ENCODE results near the gene GRIK5. TPM values are rescaled to one million over a fixed set of nuclear protein-coding genes. Genes with fewer than 3 reads are reported as not detected.

GRIK5 gene
- total and polyA plus RNA-seq, 7 experiments from 2014 or later, result 0.09 to 3.5 (median 0.74) TPM; not detected in 1

DNA sequence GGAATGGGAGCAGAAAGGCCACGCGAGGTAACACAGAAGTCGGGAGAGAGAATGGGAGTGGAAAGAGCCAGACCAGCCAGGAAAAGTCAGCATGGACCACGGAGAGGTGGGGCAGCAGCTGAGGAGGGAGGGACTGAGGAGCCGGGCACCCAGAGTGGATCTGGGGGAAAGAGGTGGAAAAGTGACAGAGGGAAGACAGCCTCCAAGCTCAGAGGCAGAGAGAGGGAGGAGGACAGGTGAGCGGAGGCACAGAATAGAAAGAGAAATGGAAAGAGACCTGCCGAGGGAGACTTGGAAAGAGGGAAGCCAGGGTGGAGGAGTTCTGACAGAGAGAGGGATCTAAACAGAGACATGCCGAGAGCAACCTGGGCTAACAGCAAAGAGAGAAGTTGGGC lies 1.6 kb downstream of the GRIK5 start:
- ATAC-seq, result no peak
- ChIA-PET POLR2A (no interaction called here), CTCF (no interaction called here)
- H3K4me1 ChIP-seq (ENCODE audit: control insufficient read depth in 2 of 2, insufficient read depth in 2 of 2, low read length in 2 of 2), result no peaks in the 10 kb centered on the region
- no peak overlapping the region for H3K27ac ChIP-seq (ENCODE audit: low read depth, low read length)
- H3K36me3 ChIP-seq (ENCODE audit: control insufficient read depth in 2 of 3, insufficient read depth in 3 of 3, low read length in 3 of 3), result no peaks in the 10 kb centered on the region
- H3K27me3 Mint-ChIP-seq, result peaks cover 0 to 20% (median 7%) of the 10 kb centered on the region in 5 donors
- H3K36me3 Mint-ChIP-seq, result no peaks in the 10 kb centered on the region
- no peak overlapping the region for H3K4me3 ChIP-seq (ENCODE audit: low read length)
- H3K27ac Mint-ChIP-seq, result no peak overlapping the region
- H3K27me3 ChIP-seq (ENCODE audit: control insufficient read depth in 2 of 2, insufficient read depth in 2 of 2, low read length in 2 of 2), result peaks cover 0 to 2% of the 10 kb centered on the region in 2 donors
- intact Hi-C loops (cut with micrococcal nuclease), result no loop called here
- no peak overlapping the region for H3K4me3 Mint-ChIP-seq
- DNase-seq, result no peak
- no peaks in the 10 kb centered on the region for H3K9me3 Mint-ChIP-seq
- H3K9me3 ChIP-seq (ENCODE audit: control insufficient read depth in 2 of 3, low read length in 3 of 3), result no peaks in the 10 kb centered on the region
- H3K4me1 Mint-ChIP-seq, result peaks cover 0 to 12% (median 6%) of the 10 kb centered on the region in 7 donors

DNA sequence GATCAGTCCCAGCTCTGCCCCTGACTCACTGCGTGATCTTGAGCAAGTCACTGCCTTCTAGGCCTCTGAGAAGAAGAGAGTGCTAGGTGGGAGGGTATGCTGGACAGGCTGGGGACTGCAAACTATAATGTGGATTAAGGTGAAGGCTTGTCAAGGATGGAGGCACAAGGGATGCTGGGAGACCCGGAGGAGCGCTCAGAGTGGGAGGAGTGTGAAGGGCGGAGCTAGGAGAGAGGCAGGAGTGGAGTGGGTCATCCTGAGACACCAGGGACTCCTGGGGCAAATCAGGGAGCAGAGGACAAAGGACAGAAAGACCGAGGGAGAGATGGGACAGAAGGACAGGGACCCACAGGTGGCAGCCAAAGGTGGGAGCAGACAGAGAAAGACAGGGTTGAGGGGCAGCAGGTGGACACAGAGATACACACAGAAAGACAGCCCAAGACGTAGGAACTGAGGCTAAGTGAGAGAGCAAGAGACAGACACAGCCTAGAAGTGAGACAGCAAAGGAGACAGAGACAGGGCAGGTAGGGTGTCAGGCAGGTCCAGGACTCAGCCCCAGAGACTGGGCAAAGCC lies 2.6 kb downstream of the GRIK5 start:
- DNase-seq, result no peak
- no peaks in the 10 kb centered on the region for H3K36me3 Mint-ChIP-seq
- Histone ChIP-seq H3K27me3 (ENCODE audit: control insufficient read depth in 2 of 2, insufficient read depth in 2 of 2, low read length in 2 of 2) (peaks cover 0 to 2% of the 10 kb centered on the region in 2 donors), H3K9me3 (ENCODE audit: control insufficient read depth in 2 of 3, low read length in 3 of 3) (no peaks in the 10 kb centered on the region), H3K36me3 (ENCODE audit: control insufficient read depth in 2 of 3, insufficient read depth in 3 of 3, low read length in 3 of 3) (no peaks in the 10 kb centered on the region), H3K4me3 (ENCODE audit: low read length) (no peak overlapping the region), H3K27ac (ENCODE audit: low read depth, low read length) (no peak overlapping the region), H3K4me1 (ENCODE audit: control insufficient read depth in 2 of 2, insufficient read depth in 2 of 2, low read length in 2 of 2) (no peaks in the 10 kb centered on the region)
- ChIA-PET POLR2A (no interaction called here), CTCF (interaction anchor here (0.5 kb wide), 1 partner anchor 62 kb away, joined by 3 read pairs; no protein-coding TSS in a partner anchor)
- H3K4me1 Mint-ChIP-seq, result peaks cover 0 to 7% (median 5%) of the 10 kb centered on the region in 7 donors
- no peaks in the 10 kb centered on the region for H3K9me3 Mint-ChIP-seq
- H3K27ac Mint-ChIP-seq, result no peak overlapping the region
- intact Hi-C loops (cut with micrococcal nuclease), result no loop called here
- H3K27me3 Mint-ChIP-seq, result peaks cover 0 to 20% (median 7%) of the 10 kb centered on the region in 5 donors
- H3K4me3 Mint-ChIP-seq, result no peak overlapping the region
- ATAC-seq, result no peak

DNA sequence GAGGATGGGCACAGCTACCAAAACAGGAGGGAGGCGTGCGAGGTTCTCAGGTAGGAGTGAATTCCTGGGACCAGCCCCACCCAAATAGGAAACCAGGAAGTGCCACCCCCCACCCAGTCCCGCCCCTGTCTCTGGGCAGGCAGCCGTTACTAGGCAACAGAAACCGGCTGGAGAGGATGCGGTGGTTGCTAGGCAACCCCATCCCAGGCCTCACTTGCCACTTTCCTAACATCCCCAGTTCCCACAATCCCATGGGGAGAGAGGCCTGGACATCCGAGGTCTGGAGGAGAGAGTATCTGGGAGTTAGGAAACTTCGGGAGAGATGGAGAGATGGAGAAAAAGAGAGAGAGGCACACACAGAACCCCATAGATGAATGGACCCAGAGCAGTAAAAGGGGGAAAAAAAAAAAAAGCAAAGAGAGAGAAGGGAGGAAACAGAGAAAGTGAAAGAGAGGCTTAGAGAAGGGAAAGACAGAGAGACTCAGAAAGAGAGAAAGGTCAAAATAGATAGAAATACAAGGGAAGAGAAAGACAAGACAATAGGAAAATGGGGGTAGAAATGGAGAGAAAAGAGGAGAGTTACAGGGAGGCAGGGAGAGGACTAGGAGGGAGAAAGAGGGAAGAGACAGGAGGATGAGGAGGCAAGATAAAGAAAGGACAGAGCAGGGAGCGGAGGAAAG lies 3.8 kb downstream of the GRIK5 start:
- DNase-seq (no peak), ATAC-seq (no peak)
- no peaks in the 10 kb centered on the region for H3K9me3 Mint-ChIP-seq
- no peaks in the 10 kb centered on the region for H3K36me3 ChIP-seq (ENCODE audit: control insufficient read depth in 2 of 3, insufficient read depth in 3 of 3, low read length in 3 of 3)
- peaks cover 0 to 7% (median 5%) of the 10 kb centered on the region in 7 donors for H3K4me1 Mint-ChIP-seq
- H3K27ac Mint-ChIP-seq, result no peak overlapping the region
- peaks cover 0 to 12% (median 7%) of the 10 kb centered on the region in 5 donors for H3K27me3 Mint-ChIP-seq
- no peak overlapping the region for H3K27ac ChIP-seq (ENCODE audit: low read depth, low read length)
- H3K4me3 ChIP-seq (ENCODE audit: low read length), result no peak overlapping the region
- POLR2A ChIA-PET, result no interaction called here
- CTCF ChIA-PET, result no interaction called here
- intact Hi-C loops (cut with micrococcal nuclease), result no loop called here
- peaks cover 0 to 2% of the 10 kb centered on the region in 2 donors for H3K27me3 ChIP-seq (ENCODE audit: control insufficient read depth in 2 of 2, insufficient read depth in 2 of 2, low read length in 2 of 2)
- H3K36me3 Mint-ChIP-seq, result no peaks in the 10 kb centered on the region
- H3K4me3 Mint-ChIP-seq, result no peak overlapping the region
- H3K4me1 ChIP-seq (ENCODE audit: control insufficient read depth in 2 of 2, insufficient read depth in 2 of 2, low read length in 2 of 2), result no peaks in the 10 kb centered on the region
- no peaks in the 10 kb centered on the region for H3K9me3 ChIP-seq (ENCODE audit: control insufficient read depth in 2 of 3, low read length in 3 of 3)

DNA sequence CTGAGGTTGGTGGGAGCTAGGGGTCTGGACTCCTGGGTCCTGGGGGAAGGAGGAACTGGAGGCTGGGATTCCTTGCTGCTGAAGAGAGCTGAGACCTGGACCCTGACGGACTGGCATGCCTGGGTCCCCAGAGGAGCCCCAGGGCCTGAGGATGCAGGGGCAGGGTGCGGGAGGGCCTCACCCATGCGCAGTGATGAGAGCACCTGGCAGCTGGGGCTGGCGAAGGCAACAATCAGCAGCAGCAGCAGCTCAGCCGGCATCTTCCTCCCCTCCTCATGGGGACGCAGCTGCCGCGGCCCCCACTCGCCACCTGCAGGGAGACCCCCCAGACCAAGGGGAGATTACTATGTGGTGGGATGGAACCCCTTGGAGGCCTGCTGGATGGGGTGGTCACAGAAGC lies 4.5 kb downstream of the GRIK5 start:
- Histone ChIP-seq H3K9me3 (ENCODE audit: control insufficient read depth in 2 of 3, low read length in 3 of 3) (no peaks in the 10 kb centered on the region), H3K27me3 (ENCODE audit: control insufficient read depth in 2 of 2, insufficient read depth in 2 of 2, low read length in 2 of 2) (peaks cover 0 to 2% of the 10 kb centered on the region in 2 donors), H3K36me3 (ENCODE audit: control insufficient read depth in 2 of 3, insufficient read depth in 3 of 3, low read length in 3 of 3) (no peaks in the 10 kb centered on the region), H3K27ac (ENCODE audit: low read depth, low read length) (no peak overlapping the region), H3K4me1 (ENCODE audit: control insufficient read depth in 2 of 2, insufficient read depth in 2 of 2, low read length in 2 of 2) (no peaks in the 10 kb centered on the region), H3K4me3 (ENCODE audit: low read length) (no peak overlapping the region)
- no peak for ATAC-seq
- Mint-ChIP-seq H3K9me3 (no peaks in the 10 kb centered on the region), H3K4me3 (no peak overlapping the region), H3K27ac (no peak overlapping the region), H3K27me3 (peaks cover 0 to 7% (median 6%) of the 10 kb centered on the region in 5 donors), H3K4me1 (peaks cover 0 to 5% (median 2%) of the 10 kb centered on the region in 7 donors), H3K36me3 (no peaks in the 10 kb centered on the region)
- intact Hi-C loops (cut with micrococcal nuclease), result no loop called here
- ChIA-PET POLR2A (no interaction called here), CTCF (no interaction called here)
- no peak for DNase-seq

GRCh38 chr19:42065051-42065450 lies 5.0 kb downstream of the GRIK5 start:
- no peak for ATAC-seq
- no peaks in the 10 kb centered on the region for H3K9me3 Mint-ChIP-seq
- H3K36me3 Mint-ChIP-seq, result no peaks in the 10 kb centered on the region
- no peak overlapping the region for H3K4me3 Mint-ChIP-seq
- no peak for DNase-seq
- H3K4me3 ChIP-seq (ENCODE audit: low read length), result no peak overlapping the region
- intact Hi-C loops (cut with micrococcal nuclease), result no loop called here
- H3K27ac ChIP-seq (ENCODE audit: low read depth, low read length), result no peak overlapping the region
- H3K36me3 ChIP-seq (ENCODE audit: control insufficient read depth in 2 of 3, insufficient read depth in 3 of 3, low read length in 3 of 3), result no peaks in the 10 kb centered on the region
- POLR2A ChIA-PET, result no interaction called here
- no peaks in the 10 kb centered on the region for H3K4me1 ChIP-seq (ENCODE audit: control insufficient read depth in 2 of 2, insufficient read depth in 2 of 2, low read length in 2 of 2)
- H3K4me1 Mint-ChIP-seq, result peaks cover 0 to 2% (median 0%) of the 10 kb centered on the region in 7 donors
- H3K27me3 ChIP-seq (ENCODE audit: control insufficient read depth in 2 of 2, insufficient read depth in 2 of 2, low read length in 2 of 2), result peaks cover 0 to 2% of the 10 kb centered on the region in 2 donors
- peaks cover 0 to 7% (median 2%) of the 10 kb centered on the region in 5 donors for H3K27me3 Mint-ChIP-seq
- peak overlapping the region in 1 of 9 donors; percentile 25 for H3K27ac Mint-ChIP-seq
- CTCF ChIA-PET, result no interaction called here
- H3K9me3 ChIP-seq (ENCODE audit: control insufficient read depth in 2 of 3, low read length in 3 of 3), result no peaks in the 10 kb centered on the region

DNA sequence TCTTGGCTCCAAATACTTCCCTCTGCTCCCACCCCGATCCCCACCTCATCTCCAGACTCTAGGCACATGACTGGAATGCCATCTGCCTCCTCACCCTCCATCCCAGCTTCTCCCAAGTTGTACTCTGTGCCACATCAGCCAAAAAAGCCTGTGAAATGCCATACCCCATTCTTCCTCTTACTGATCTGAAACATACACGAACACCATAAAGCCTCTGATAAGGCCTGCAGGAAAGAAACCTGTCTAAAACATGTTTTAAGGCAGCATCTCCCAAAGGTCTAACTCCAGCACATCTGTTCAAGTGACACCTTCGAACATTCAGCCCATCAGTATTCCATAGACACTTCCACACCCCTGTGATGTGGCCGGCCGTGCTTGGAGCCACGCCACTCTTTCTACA lies 5.6 kb downstream of the GRIK5 start:
- DNase-seq (no peak), ATAC-seq (no peak)
- Histone ChIP-seq H3K27me3 (ENCODE audit: control insufficient read depth in 2 of 2, insufficient read depth in 2 of 2, low read length in 2 of 2) (peaks cover 0 to 2% of the 10 kb centered on the region in 2 donors), H3K27ac (ENCODE audit: low read depth, low read length) (no peak overlapping the region), H3K4me3 (ENCODE audit: low read length) (no peak overlapping the region), H3K36me3 (ENCODE audit: control insufficient read depth in 2 of 3, insufficient read depth in 3 of 3, low read length in 3 of 3) (no peaks in the 10 kb centered on the region), H3K9me3 (ENCODE audit: control insufficient read depth in 2 of 3, low read length in 3 of 3) (no peaks in the 10 kb centered on the region), H3K4me1 (ENCODE audit: control insufficient read depth in 2 of 2, insufficient read depth in 2 of 2, low read length in 2 of 2) (no peaks in the 10 kb centered on the region)
- ChIA-PET POLR2A (no interaction called here), CTCF (no interaction called here)
- no peaks in the 10 kb centered on the region for H3K9me3 Mint-ChIP-seq
- H3K4me3 Mint-ChIP-seq, result no peak overlapping the region
- intact Hi-C loops (cut with micrococcal nuclease), result no loop called here
- peaks cover 0 to 7% (median 0%) of the 10 kb centered on the region in 5 donors for H3K27me3 Mint-ChIP-seq
- H3K27ac Mint-ChIP-seq, result no peak overlapping the region
- peaks cover 0 to 4% (median 0%) of the 10 kb centered on the region in 5 donors for H3K36me3 Mint-ChIP-seq
- H3K4me1 Mint-ChIP-seq, result peaks cover 0 to 2% (median 0%) of the 10 kb centered on the region in 7 donors

- no peak overlapping the region for H3K27ac ChIP-seq (ENCODE audit: low read depth, low read length)
- CTCF ChIA-PET, result no interaction called here
- peaks cover 0 to 7% (median 0%) of the 10 kb centered on the region in 5 donors for H3K27me3 Mint-ChIP-seq
- peaks cover 0 to 2% of the 10 kb centered on the region in 2 donors for H3K27me3 ChIP-seq (ENCODE audit: control insufficient read depth in 2 of 2, insufficient read depth in 2 of 2, low read length in 2 of 2)
- no peaks in the 10 kb centered on the region for H3K4me1 ChIP-seq (ENCODE audit: control insufficient read depth in 2 of 2, insufficient read depth in 2 of 2, low read length in 2 of 2)
- H3K4me1 Mint-ChIP-seq, result peaks cover 0 to 3% (median 0%) of the 10 kb centered on the region in 7 donors
- H3K4me3 Mint-ChIP-seq, result no peak overlapping the region
- H3K36me3 Mint-ChIP-seq, result peaks cover 0 to 4% (median 0%) of the 10 kb centered on the region in 5 donors
- intact Hi-C loops (cut with micrococcal nuclease), result no loop called here
- H3K4me3 ChIP-seq (ENCODE audit: low read length), result no peak overlapping the region
- no peaks in the 10 kb centered on the region for H3K9me3 Mint-ChIP-seq
- H3K27ac Mint-ChIP-seq, result peak overlapping the region in 1 of 9 donors; percentile 48
- H3K36me3 ChIP-seq (ENCODE audit: control insufficient read depth in 2 of 3, insufficient read depth in 3 of 3, low read length in 3 of 3), result no peaks in the 10 kb centered on the region
- DNase-seq, result no peak
- H3K9me3 ChIP-seq (ENCODE audit: control insufficient read depth in 2 of 3, low read length in 3 of 3), result no peaks in the 10 kb centered on the region
- ATAC-seq, result no peak
- POLR2A ChIA-PET, result no interaction called here
Observed at GRCh38 chr19:42062381-42062780, 7.6 kb downstream of the GRIK5 start.
